Measurements from ENCODE around the gene ADSL. TPM values are rescaled to one million over a fixed set of nuclear protein-coding genes. Genes with fewer than 3 reads are reported as not detected.
A peak's percentile ranks its signal among the peaks of the same experiment; 100 is the strongest.

The ADSL gene
- total and polyA plus RNA-seq, 9 of the 15 experiments (the other 6 are each of a cell fraction or from before 2014, with no cell fraction given), result 112 to 322 (median 146) TPM

DNA sequence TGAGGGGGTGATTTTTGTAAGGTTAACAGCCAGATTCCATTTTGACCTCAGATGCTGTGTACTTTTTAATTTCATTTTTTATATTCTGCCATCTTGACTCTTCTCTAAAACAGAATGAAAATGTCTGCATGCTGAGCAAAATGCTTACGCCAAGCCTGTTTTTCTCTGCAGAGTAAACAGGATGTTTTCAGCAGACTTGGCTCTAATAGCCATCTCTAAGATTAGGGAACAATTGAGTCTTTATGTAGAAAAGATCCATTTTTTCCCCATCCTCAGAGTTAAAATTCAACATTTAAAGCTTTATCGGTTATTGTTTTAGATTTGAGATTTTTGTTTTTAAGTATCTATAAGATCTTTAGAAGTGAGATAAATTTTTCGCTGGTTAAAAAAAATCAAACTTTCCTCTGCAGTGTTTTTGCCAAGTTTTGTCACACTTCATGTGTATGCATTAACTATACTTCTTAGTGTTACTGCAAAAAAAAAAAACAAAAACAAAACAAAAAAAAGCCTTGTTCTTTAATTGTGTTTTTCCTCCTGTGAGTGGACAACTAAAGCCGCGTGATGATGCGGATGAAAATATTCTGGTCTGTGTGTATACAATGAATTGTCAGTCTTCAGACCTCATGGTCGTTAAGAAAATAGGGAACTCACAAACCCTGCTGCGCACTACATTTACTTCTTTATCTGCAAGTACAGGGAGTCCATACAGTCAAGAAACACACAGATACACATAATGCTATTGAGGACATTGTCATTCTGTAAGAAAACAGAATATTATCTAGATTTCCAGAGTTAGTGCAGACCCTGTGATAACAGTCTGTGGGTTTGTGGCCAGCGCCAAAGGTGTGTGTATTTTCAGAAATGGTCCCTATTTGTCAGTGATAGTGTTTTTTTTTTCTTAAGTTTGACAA, 17.5 kb upstream of the ADSL start (continued):
- TF ChIP-seq, protein P1, sequence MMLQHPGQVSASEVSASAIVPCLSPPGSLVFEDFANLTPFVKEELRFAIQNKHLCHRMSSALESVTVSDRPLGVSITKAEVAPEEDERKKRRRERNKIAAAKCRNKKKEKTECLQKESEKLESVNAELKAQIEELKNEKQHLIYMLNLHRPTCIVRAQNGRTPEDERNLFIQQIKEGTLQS (IDR thresholded peaks at IDR 0.05), result no peak
- TF ChIP-seq, protein P1 (CRISPR knock-in tag; conservative IDR thresholded peaks at IDR 0.05), result no peak
- TF ChIP-seq SNIP1 (IDR thresholded peaks at IDR 0.05; ENCODE audit: low read depth) (no peak), HOXB6 (CRISPR knock-in tag; IDR thresholded peaks at IDR 0.05; ENCODE audit: borderline replicate concordance) (no peak), MTA1 (IDR thresholded peaks at IDR 0.05; ENCODE audit: borderline replicate concordance) (peak; percentile 79; the same call in 1 of the 2 replicates), KAT2B (IDR thresholded peaks at IDR 0.05; ENCODE audit: low read depth, low read length) (no peak), HNRNPL (IDR thresholded peaks at IDR 0.05; ENCODE audit: low read depth, low read length) (no peak), ESRRA (IDR thresholded peaks at IDR 0.05; ENCODE audit: borderline replicate concordance, low read depth) (peak; percentile 85; the same call in 1 of the 2 replicates), GATA2 (CRISPR knock-in tag; IDR thresholded peaks at IDR 0.05) (peak; percentile 74), ZFP36 (IDR thresholded peaks at IDR 0.05; ENCODE audit: low read depth, low read length, partially characterized antibody) (no peak), SMAD2 (IDR thresholded peaks at IDR 0.05; ENCODE audit: low read depth, low read length) (no peak), ZBTB1 (CRISPR knock-in tag; IDR thresholded peaks at IDR 0.05; ENCODE audit: borderline replicate concordance, low read depth) (no peak), TCFL5 (CRISPR knock-in tag; conservative IDR thresholded peaks at IDR 0.05) (no peak), PPARD (CRISPR knock-in tag; IDR thresholded peaks at IDR 0.05) (no peak), BDP1 (IDR thresholded peaks at IDR 0.05; ENCODE audit: insufficient read depth, insufficient read length) (no peak), ZSCAN29 (IDR thresholded peaks at IDR 0.05) (no peak), MCM2 (IDR thresholded peaks at IDR 0.05; ENCODE audit: low read depth) (no peak), KDM1A (IDR thresholded peaks at IDR 0.05) (peak; percentile 80 to 88), GABPB2 (CRISPR knock-in tag; conservative IDR thresholded peaks at IDR 0.05) (no peak), ESRRB (CRISPR knock-in tag; IDR thresholded peaks at IDR 0.05; ENCODE audit: borderline replicate concordance) (no peak), ZNF274 (IDR thresholded peaks at IDR 0.05; ENCODE audit: borderline replicate concordance, low read depth, low read length) (peak; percentile 54; the same call in 1 of the 2 replicates), ETV6 (IDR thresholded peaks at IDR 0.05; ENCODE audit: borderline replicate concordance in 1 of 2, low read depth in 2 of 2, low read length in 1 of 2) (no peak), ETV6 (CRISPR knock-in tag; IDR thresholded peaks at IDR 0.05; ENCODE audit: borderline replicate concordance) (no peak), EZH2 (IDR thresholded peaks at IDR 0.05; ENCODE audit: borderline replicate concordance, low read depth, low read length) (no peak)
- TF ChIP-seq, protein P2, sequence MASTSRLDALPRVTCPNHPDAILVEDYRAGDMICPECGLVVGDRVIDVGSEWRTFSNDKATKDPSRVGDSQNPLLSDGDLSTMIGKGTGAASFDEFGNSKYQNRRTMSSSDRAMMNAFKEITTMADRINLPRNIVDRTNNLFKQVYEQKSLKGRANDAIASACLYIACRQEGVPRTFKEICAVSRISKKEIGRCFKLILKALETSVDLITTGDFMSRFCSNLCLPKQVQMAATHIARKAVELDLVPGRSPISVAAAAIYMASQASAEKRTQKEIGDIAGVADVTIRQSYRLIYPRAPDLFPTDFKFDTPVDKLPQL (IDR thresholded peaks at IDR 0.05; ENCODE audit: extremely low read depth, insufficient read length), result no peak
- TF ChIP-seq, protein P3, sequence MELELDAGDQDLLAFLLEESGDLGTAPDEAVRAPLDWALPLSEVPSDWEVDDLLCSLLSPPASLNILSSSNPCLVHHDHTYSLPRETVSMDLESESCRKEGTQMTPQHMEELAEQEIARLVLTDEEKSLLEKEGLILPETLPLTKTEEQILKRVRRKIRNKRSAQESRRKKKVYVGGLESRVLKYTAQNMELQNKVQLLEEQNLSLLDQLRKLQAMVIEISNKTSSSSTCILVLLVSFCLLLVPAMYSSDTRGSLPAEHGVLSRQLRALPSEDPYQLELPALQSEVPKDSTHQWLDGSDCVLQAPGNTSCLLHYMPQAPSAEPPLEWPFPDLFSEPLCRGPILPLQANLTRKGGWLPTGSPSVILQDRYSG (tag; conservative IDR thresholded peaks at IDR 0.05; ENCODE audit: low read depth), result no peak
- TF ChIP-seq, protein P4, sequence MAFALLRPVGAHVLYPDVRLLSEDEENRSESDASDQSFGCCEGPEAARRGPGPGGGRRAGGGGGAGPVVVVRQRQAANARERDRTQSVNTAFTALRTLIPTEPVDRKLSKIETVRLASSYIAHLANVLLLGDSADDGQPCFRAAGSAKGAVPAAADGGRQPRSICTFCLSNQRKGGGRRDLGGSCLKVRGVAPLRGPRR (CRISPR knock-in tag; IDR thresholded peaks at IDR 0.05), result no peak

Data from K562 (cell line).